ENCODE results near the gene UCP3.

The UCP3 gene

DNA sequence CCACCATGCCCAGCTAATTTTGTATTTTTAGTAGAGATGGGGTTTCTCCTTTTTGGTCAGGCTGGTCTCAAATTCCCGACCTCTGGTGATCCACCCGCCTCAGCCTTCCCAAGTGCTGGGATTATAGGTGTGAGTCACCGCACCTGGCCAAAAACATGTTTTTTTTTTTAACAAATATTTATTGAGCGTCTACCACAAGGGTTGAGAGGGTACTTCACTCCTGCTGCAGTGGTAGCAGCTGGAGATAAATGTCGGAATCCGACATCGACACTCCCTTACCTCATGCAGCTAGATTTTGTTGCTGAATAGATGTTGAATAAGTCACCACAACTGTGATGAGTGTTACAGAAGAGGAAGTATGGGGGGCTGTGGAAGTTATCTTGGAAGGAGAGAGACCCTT is 57.1 kb downstream of the UCP3 start:
- no peak for DNase-seq

DNA sequence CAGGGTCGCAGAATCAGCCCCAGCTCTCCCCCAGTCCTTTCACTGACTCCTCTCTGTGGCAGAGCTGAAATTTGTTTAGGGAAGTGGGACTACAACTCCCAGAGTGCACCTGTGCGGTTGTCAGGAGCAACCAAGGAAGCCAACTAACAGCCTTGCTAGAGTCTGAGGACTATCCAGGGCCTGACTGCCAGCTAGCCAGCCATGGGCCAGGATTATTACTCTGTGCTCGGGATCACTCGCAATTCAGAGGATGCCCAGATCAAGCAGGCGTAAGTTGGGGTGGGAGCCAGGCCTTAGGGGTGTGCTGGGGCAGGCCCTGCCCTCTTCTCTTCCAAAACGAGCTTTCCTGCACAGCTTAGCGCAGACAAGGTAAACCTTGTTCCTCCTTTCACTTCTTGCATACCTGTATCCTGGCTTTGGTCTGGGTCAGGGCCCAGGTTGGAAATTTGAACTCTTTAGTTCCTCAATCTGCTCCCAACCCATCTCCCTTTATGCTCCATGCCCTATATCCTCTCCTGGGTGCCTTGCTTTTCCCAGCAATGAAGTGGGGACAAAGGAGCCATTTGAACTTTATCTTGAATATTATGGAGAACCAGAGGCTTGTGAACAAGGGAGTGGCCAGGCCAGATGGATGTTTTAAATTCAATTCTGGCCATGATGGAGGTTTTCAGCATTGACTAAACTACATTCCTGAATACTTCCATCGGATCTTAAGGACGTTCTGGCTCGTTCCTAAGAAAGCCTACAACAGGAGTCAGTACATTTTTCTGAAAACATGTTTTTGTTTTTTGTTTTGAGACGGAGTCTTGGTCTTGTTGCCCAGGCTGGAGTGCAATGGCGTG is 57.8 kb downstream of the UCP3 start, which contains the start of gene DNAJB13:
DNAJB13 (plus strand) TSS at position 158 of the 842 bp plus-strand sequence; CDS start at position 202, 44 bp downstream.
- DNase-seq: peak; percentile 39
